ENCODE results near the gene CROCC2.

Gene CROCC2

DNA sequence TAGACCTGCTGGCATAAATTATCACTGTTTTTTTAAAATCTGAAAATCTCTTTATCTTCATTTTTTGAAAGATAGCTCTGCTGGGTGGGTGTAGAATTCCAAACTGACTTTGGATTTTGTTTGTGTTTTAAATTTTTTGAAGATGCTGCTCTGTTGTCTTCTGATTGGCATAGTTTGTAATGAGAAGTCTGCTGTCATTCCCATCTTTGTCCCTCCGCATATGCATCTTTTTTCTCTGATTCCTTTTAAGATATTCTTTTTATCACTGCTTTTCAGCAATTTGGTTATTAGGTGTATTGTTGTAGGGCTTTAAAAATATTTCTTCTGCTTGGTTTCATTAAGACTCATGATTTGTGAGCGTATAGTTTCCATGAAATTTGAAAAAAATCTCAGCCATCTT, 99.4 kb downstream of the CROCC2 start:
- no peak for DNase-seq

GRCh38 chr2:241006412-241006811, 100.3 kb downstream of the CROCC2 start:
- no peak for DNase-seq

GRCh38 chr2:241007111-241007510, 101.0 kb downstream of the CROCC2 start:
- no peak for DNase-seq

GRCh38 chr2:241007880-241008710, 102.0 kb downstream of the CROCC2 start:
- no peak for DNase-seq

GRCh38 chr2:241008711-241009121, 102.6 kb downstream of the CROCC2 start:
- no peak for DNase-seq

- DNase-seq, result no peak
Measured at GRCh38 chr2:241009191-241009590, 103.1 kb downstream of the CROCC2 start.

- DNase-seq, result no peak
Measured at GRCh38 chr2:241009601-241010530, 103.7 kb downstream of the CROCC2 start.

GRCh38 chr2:241010531-241011295, 104.6 kb downstream of the CROCC2 start:
- DNase-seq, result no peak

- DNase-seq, result no peak
Measured at GRCh38 chr2:241011296-241011600, 105.1 kb downstream of the CROCC2 start.

- DNase-seq, result no peak
Measured at GRCh38 chr2:241011751-241012510, 105.8 kb downstream of the CROCC2 start.

GRCh38 chr2:241014224-241014623, 108.1 kb downstream of the CROCC2 start:
- no peak for DNase-seq

DNA sequence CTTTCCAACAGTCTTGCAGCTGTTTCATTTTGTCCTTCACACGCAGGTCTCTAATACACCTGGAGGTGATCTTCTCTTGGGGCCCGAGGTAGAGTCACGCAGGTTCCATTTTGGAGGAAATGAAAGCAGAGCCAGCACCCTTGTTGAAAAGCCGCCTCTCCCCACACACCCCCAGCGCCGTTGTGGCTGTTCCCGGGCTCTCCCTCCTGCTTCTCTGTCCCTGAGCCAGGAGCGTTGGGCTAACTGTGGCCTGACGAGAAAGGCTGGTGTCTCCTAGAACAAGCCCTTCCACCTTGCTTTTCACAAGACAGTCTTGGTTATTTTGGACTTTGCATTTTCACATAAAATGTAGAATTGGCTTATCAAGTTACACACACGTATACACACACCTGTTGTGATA, 108.6 kb downstream of the CROCC2 start:
- no peak for DNase-seq

DNA sequence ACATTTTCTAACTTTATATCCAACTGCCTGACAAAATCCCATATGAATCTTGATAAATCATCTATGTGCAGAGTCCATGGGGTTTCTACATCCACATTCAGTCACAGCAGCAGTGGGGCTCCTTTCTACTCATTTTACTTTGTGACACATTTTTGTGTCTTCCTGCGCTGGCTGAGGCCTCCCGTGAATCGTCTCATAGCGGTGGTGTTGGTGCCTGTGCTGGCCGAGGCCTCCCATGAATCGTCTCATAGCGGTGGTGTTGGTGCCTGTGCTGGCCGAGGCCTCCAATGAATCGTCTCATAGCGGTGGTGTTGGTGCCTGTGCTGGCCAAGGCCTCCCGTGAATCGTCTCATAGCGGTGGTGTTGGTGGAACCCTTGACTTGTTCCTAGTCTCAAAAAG, 109.3 kb downstream of the CROCC2 start:
- DNase-seq, result no peak

DNA sequence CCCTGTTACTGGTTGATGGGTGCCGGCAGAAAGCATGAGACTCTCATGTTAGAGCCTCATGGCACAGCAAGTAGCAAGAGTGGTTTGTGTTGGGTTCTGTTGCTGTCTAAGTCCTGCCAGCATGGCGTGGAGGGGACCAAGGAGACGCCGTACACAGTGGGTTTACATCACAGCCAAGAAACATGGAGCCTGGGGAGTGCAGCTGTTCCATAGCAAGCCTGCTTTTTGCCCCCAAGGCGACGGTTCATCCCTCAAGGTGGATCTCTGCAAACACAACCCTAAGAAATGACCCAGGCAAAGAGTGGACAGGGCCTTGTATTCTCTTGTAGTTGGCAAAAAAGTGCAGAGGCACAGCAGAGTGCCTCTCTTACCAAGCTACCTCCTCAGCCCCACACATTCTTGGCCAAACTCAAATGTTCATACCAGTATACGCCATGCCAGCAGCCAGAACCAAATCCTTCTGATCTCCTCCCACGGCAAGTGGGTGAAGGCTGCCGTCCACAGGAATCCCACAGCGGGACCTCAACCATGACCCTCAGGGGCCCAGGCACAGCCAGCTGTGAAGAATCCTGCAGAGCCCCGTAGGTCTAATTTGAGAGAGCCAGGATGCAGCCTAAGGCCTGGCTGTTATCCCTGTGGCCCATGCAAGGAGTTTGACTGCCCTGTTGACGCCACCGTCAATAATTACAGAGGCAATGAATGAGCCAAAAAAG, 111.2 kb downstream of the CROCC2 start:
- no peak for DNase-seq

- no peak for DNase-seq
Measured at GRCh38 chr2:241018051-241018891, 112.1 kb downstream of the CROCC2 start.

- DNase-seq, result no peak
Measured at GRCh38 chr2:241019441-241020139, 113.5 kb downstream of the CROCC2 start.

DNA sequence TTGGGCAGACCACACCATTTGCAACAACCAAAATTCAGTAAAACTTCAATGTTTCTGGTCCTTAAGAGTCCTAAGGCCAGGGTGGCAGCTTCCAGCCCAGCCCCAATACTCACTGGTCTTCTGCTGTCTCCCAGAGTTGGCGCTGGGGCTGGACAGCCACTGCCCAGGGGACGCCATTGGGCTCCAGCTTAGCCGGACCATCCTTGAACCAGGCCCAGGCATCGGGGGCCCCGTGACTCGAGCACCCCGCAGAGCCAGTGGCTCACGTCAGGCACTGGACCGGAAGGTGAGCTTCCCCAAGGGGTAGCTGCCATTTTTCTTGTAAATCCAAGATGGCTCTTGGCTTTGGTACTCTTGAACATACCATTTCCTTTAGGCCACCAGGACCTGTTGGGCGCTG, 114.1 kb downstream of the CROCC2 start:
- no peak for DNase-seq

- DNase-seq, result no peak
Measured at GRCh38 chr2:241020629-241021190, 114.6 kb downstream of the CROCC2 start.

GRCh38 chr2:241025639-241026038, 119.5 kb downstream of the CROCC2 start:
- DNase-seq, result no peak

Measured in NCI-H2171 (cell line).